Esophagus squamous epithelium (tissue), 4 donors: Measurements from ENCODE around the gene RAD51C.

ENCODE experiments used
- POLR2A ChIP-seq, 4 donors: fragments of 450-650 bp; IDR thresholded peaks; one replicate each; pipeline ENCODE4 v1.6.1; 2017; ENCODE audit warnings: antibody characterized with exemption in 4 of 4, mild to moderate bottlenecking in 4 of 4, moderate library complexity in 3 of 4
- TF ChIP-seq, protein P1 (sequence below), 6 experiments: fragments of 450-650 bp in 4 of 6; fragments of 200-600 bp in 2 of 6; sonication (generic) in 2 of 6; IDR thresholded peaks; one replicate each; pipeline ENCODE4 v1.5.1; 2016 to 2019; ENCODE audit warnings: antibody characterized with exemption in 6 of 6, mild to moderate bottlenecking in 4 of 6, moderate library complexity in 4 of 6

GRCh38 chr17:58680038-58680369 is 12.4 kb upstream of the RAD51C start:
- TF ChIP-seq, protein P1, sequence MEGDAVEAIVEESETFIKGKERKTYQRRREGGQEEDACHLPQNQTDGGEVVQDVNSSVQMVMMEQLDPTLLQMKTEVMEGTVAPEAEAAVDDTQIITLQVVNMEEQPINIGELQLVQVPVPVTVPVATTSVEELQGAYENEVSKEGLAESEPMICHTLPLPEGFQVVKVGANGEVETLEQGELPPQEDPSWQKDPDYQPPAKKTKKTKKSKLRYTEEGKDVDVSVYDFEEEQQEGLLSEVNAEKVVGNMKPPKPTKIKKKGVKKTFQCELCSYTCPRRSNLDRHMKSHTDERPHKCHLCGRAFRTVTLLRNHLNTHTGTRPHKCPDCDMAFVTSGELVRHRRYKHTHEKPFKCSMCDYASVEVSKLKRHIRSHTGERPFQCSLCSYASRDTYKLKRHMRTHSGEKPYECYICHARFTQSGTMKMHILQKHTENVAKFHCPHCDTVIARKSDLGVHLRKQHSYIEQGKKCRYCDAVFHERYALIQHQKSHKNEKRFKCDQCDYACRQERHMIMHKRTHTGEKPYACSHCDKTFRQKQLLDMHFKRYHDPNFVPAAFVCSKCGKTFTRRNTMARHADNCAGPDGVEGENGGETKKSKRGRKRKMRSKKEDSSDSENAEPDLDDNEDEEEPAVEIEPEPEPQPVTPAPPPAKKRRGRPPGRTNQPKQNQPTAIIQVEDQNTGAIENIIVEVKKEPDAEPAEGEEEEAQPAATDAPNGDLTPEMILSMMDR (IDR thresholded peaks at IDR 0.05) = no peak
- no peak for TF ChIP-seq POLR2A (IDR thresholded peaks at IDR 0.05)
